Kidney (tissue), 14 donors: ENCODE results near the gene MCOLN3. TPM values are rescaled to one million over a fixed set of nuclear protein-coding genes. Genes with fewer than 3 reads are reported as not detected.

Experiments used
- DNase-seq, 5 donors: peaks; one replicate each; pipeline ENCODE4 v3.0.0-alpha.2; 2013 to 2020
- FAIRE-seq: peaks from 2 replicates; lab custom pipeline; 2012; peaks lifted over from hg19 to GRCh38; lab: Jason Lieb, UNC
- H3K27ac ChIP-seq, 2 donors: one replicate each; pipeline ENCODE4 v1.7.0; 2013; ENCODE audit warnings: low read depth in 2 of 2, low read length in 2 of 2, inconsistent platforms in 1 of 2
- H3K27me3 ChIP-seq: one replicate; pipeline ENCODE4 v1.7.1; 2013; ENCODE audit warnings: low read length, inconsistent platforms; ENCODE audit not compliant: control insufficient read depth, insufficient read depth
- H3K36me3 ChIP-seq, 3 donors: one replicate each; pipeline versions ENCODE4 v1.7.0 to v1.7.1; 2013; ENCODE audit warnings: low read length in 3 of 3, control low read depth in 1 of 3, inconsistent platforms in 1 of 3; ENCODE audit not compliant: insufficient read depth in 3 of 3, control insufficient read depth in 2 of 3
- H3K4me1 ChIP-seq, 3 donors: one replicate each; pipeline versions ENCODE4 v1.7.0 to v1.7.1; 2013; ENCODE audit warnings: low read length in 3 of 3, inconsistent platforms in 1 of 3, low read depth in 1 of 3; ENCODE audit not compliant: control insufficient read depth in 2 of 3, insufficient read depth in 2 of 3
- H3K4me3 ChIP-seq, 3 donors: one replicate each; pipeline versions ENCODE4 v1.7.0 to v1.8.1; 2013; ENCODE audit warnings: low read length in 3 of 3, control low read depth in 1 of 3, inconsistent platforms in 1 of 3
- H3K9ac ChIP-seq, 3 donors: one replicate each; pipeline versions ENCODE4 v1.7.0 to v1.7.1; 2013; ENCODE audit warnings: low read length in 3 of 3, control low read depth in 1 of 3, inconsistent platforms in 1 of 3
- H3K9me3 ChIP-seq, 3 donors: one replicate each; pipeline versions ENCODE4 v1.7.0 to v1.7.1; 2013; ENCODE audit warnings: low read length in 3 of 3, control low read depth in 1 of 3, inconsistent platforms in 1 of 3; ENCODE audit not compliant: control insufficient read depth in 2 of 3, insufficient read depth in 1 of 3
- CTCF ChIP-seq: IDR thresholded peaks from 3 replicates; pipeline ENCODE4 v1.5.1; 2012; ENCODE audit warnings: mild to moderate bottlenecking, moderate library complexity, borderline replicate concordance; ENCODE audit not compliant: insufficient read depth; ENCODE audit errors: extremely low read depth
- intact Hi-C: fragments of 100-400 bp; cut with DNase I; formaldehyde crosslinking; loops from one replicate; pipeline ENCODE4 v1.11.1; 2022
- polyA plus RNA-seq: library from polyadenylated mRNA; stranded (reverse); fragments of 350-450 nt; fragmentation: Illumina TruSeq; extraction: RNeasy Lipid Tissue Mini Kit (QIAGEN cat#74804); gene quantifications from one replicate; pipeline ENCODE4 v1.2.3, GENCODE V29; 2014; ENCODE audit warnings: low read depth, low replicate concordance; ENCODE audit not compliant: insufficient read depth
- total RNA-seq: library from RNA; stranded (reverse); fragmentation: NEBNext Ultra II Directional; extraction: Animal tissue kit (Norgen Biotek cat#: 25700); gene quantifications from one replicate; pipeline ENCODE4 v1.2.1, GENCODE V29; 2021
- donor health status: control.
- donor health status: control.
- donor health status: control.
- donor health status: control.
- donor health status: control.
- donor health status: DM: yes; HTN: yes; CAD: no.
- donor health status: Normal renal cell carcinoma (clear cell type).

MCOLN3 gene
- total and polyA plus RNA-seq, 2 donors from 2014 or later: 3.1 to 7.8 TPM

- DNase-seq: peak in 1 of 5 donors; percentile 13
- no peaks in the 10 kb centered on the region for H3K9me3 ChIP-seq
- no peak overlapping the region for H3K9ac ChIP-seq
- intact Hi-C loops: loop anchor here (10.0 kb wide), 1 partner anchor 267 kb away; no protein-coding TSS in a partner anchor
- TF ChIP-seq CTCF: no peak
- H3K4me3 ChIP-seq: no peak overlapping the region
- FAIRE-seq: no peak
- H3K36me3 ChIP-seq: no peaks in the 10 kb centered on the region
- peaks cover 0 to 6% (median 0%) of the 10 kb centered on the region in 3 donors for H3K4me1 ChIP-seq
- H3K27me3 ChIP-seq: no peaks in the 10 kb centered on the region
- H3K27ac ChIP-seq: peak overlapping the region in 1 of 2 donors; percentile 2
These were observed 80.2 kb downstream of the MCOLN3 start for GRCh38 chr1:84968101-84968500.

Other genes starting within 250 kb of the MCOLN3 start
- 0.22 TPM for gene LPAR3, start 155.3 kb downstream of the MCOLN3 start, total RNA-seq
- not detected for gene LPAR3, start 155.3 kb downstream of the MCOLN3 start, polyA plus RNA-seq
- gene MCOLN2, start 51.4 kb downstream of the MCOLN3 start, total RNA-seq: 3.1 TPM
- gene MCOLN2, start 51.4 kb downstream of the MCOLN3 start, polyA plus RNA-seq: 0.56 TPM
- gene SYDE2, start 152.5 kb upstream of the MCOLN3 start, total RNA-seq: 7.0 TPM
- 1.3 TPM for gene SYDE2, start 152.5 kb upstream of the MCOLN3 start, polyA plus RNA-seq
- 18.7 TPM for gene C1orf52, start 211.2 kb upstream of the MCOLN3 start, total RNA-seq
- gene C1orf52, start 211.2 kb upstream of the MCOLN3 start, polyA plus RNA-seq: 15.0 TPM
- 27.1 TPM for gene BCL10, start 228.1 kb upstream of the MCOLN3 start, total RNA-seq
- 7.8 TPM for gene BCL10, start 228.1 kb upstream of the MCOLN3 start, polyA plus RNA-seq